Fibroblast of skin of right quadriceps (primary cell): Measurements from ENCODE around the gene DDX53.

Source experiments
- DNase-seq: peaks from one replicate; pipeline ENCODE4 v3.0.0-alpha.2; 2013

DDX53 gene

DNA sequence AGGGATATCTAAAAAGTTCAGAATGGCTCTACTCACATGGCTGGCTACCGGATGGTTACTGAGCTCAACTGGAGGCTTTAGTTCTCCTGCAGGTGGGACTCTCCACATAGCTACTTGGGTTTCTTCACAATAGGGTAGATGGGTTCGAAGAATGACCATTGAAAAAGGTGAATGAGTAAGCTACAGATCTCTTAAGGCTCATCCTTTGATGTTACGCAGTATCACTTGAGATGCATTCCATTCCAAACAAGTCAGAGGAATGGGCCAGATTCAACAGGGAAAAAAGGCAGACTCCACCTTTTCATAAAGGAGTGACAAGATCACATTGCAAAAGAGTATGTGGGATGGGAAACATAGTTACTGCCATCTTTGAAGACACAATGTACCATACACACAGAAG is 52.6 kb downstream of the DDX53 start:
- DNase-seq = no peak
